ENCODE measurements around the gene WDR31.

- TF ChIP-seq REST (IDR thresholded peaks at IDR 0.05; ENCODE audit: low read depth) (no peak), CREB1 (IDR thresholded peaks at IDR 0.05; ENCODE audit: low read depth) (no peak), TCF12 (IDR thresholded peaks at IDR 0.05; ENCODE audit: low read depth) (no peak), TEAD4 (IDR thresholded peaks at IDR 0.05) (no peak), EGR1 (IDR thresholded peaks at IDR 0.05) (no peak), EP300 (IDR thresholded peaks at IDR 0.05; ENCODE audit: borderline replicate concordance) (no peak), TAF1 (IDR thresholded peaks at IDR 0.05; ENCODE audit: low read depth) (no peak), YY1 (IDR thresholded peaks at IDR 0.05; ENCODE audit: low read depth) (no peak), CEBPB (IDR thresholded peaks at IDR 0.05) (no peak), ZBTB7A (IDR thresholded peaks at IDR 0.05; ENCODE audit: low read depth) (no peak), RAD21 (IDR thresholded peaks at IDR 0.05; ENCODE audit: low read depth) (no peak), FOXM1 (IDR thresholded peaks at IDR 0.05; ENCODE audit: borderline replicate concordance, low read depth) (no peak)
- TF ChIP-seq, protein P1, sequence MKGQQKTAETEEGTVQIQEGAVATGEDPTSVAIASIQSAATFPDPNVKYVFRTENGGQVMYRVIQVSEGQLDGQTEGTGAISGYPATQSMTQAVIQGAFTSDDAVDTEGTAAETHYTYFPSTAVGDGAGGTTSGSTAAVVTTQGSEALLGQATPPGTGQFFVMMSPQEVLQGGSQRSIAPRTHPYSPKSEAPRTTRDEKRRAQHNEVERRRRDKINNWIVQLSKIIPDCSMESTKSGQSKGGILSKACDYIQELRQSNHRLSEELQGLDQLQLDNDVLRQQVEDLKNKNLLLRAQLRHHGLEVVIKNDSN (IDR thresholded peaks at IDR 0.05) = no peak
- TF ChIP-seq, protein P2, sequence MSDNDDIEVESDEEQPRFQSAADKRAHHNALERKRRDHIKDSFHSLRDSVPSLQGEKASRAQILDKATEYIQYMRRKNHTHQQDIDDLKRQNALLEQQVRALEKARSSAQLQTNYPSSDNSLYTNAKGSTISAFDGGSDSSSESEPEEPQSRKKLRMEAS (IDR thresholded peaks at IDR 0.05) = no peak
Measured at GRCh38 chr9:113319054-113319453, 21.0 kb downstream of the WDR31 start.
